Panc1 (cell line): Measurements from ENCODE around the gene SLCO3A1. TPM values are rescaled to one million over a fixed set of nuclear protein-coding genes. Genes with fewer than 3 reads are reported as not detected.

Experiments used
- ATAC-seq: fragments of 200-7000 bp; cut with Tn5 transposase; 2 replicates; pipeline ENCODE4 v1.9.1; 2020; ENCODE audit warnings: mild to moderate bottlenecking, moderate library complexity
- BruUV-seq: library from RNA; stranded (reverse); fragments of 400-500 nt; replicated peaks from 2 replicates; lab custom pipeline; 2021; lab: Mats Ljungman, UMichigan
- CTCF ChIA-PET: fragments of 300-600 bp; sonication (Branson Sonifier 250); formaldehyde crosslinking; loops from one replicate; lab custom pipeline; 2022; ENCODE audit warnings: antibody characterized with exemption; lab: Charles Lee
- POLR2A ChIA-PET: fragments of 300-600 bp; sonication (Branson Sonifier 250); formaldehyde crosslinking; loops from one replicate; lab custom pipeline; 2022; ENCODE audit warnings: antibody characterized with exemption; lab: Charles Lee
- DNase-seq: peaks from one replicate; pipeline ENCODE4 v3.0.0-alpha.2; 2010; ENCODE audit warnings: low read depth, low spot score
- H3K27ac ChIP-seq: 2 replicates; pipeline ENCODE4 v1.5.1; 2011; ENCODE audit warnings: mild to moderate bottlenecking, low read length, inconsistent platforms
- H3K27me3 ChIP-seq: fragments of 200-500 bp; sonication (Bioruptor generic); 2 replicates; pipeline ENCODE4 v1.6.0; 2014; ENCODE audit warnings: low read length, inconsistent platforms; ENCODE audit not compliant: control insufficient read depth, insufficient read depth
- H3K36me3 ChIP-seq: fragments of 200-500 bp; sonication (Bioruptor generic); 2 replicates; pipeline ENCODE4 v1.5.1; 2014; ENCODE audit warnings: inconsistent platforms, mild to moderate bottlenecking, low read length, moderate library complexity; ENCODE audit not compliant: control insufficient read depth, insufficient read depth
- H3K4me1 ChIP-seq: 2 replicates; pipeline ENCODE4 v1.5.1; 2011; ENCODE audit warnings: inconsistent platforms, mild to moderate bottlenecking, low read length, moderate library complexity; ENCODE audit not compliant: control insufficient read depth, insufficient read depth
- H3K4me3 ChIP-seq, 2 experiments: 2 replicates each; pipeline ENCODE4 v1.5.1; 2011 to 2012; ENCODE audit warnings: low read depth in 2 of 2, low read length in 2 of 2, mild to moderate bottlenecking in 2 of 2, inconsistent platforms in 1 of 2, moderate library complexity in 1 of 2
- H3K9me3 ChIP-seq: fragments of 200-500 bp; sonication (Bioruptor generic); 2 replicates; pipeline ENCODE4 v1.5.1; 2014; ENCODE audit warnings: low read depth, mild to moderate bottlenecking, inconsistent platforms, low read length, moderate library complexity; ENCODE audit not compliant: control insufficient read depth, insufficient read depth
- CTCF ChIP-seq: fragments of 450-650 bp; IDR thresholded peaks from 2 replicates; pipeline ENCODE4 v1.5.1; 2017; ENCODE audit warnings: mild to moderate bottlenecking
- POLR2AphosphoS5 ChIP-seq: IDR thresholded peaks from 2 replicates; pipeline ENCODE4 v1.6.1; 2012; ENCODE audit warnings: mild to moderate bottlenecking, low read depth, low read length, moderate library complexity
- SIN3A ChIP-seq: IDR thresholded peaks from 2 replicates; pipeline ENCODE4 v1.6.1; 2012; ENCODE audit warnings: low read depth, mild to moderate bottlenecking, low read length, moderate library complexity, borderline replicate concordance; ENCODE audit not compliant: insufficient read depth
- TCF7L2 ChIP-seq: IDR thresholded peaks from 2 replicates; pipeline ENCODE4 v1.6.1; 2011; ENCODE audit warnings: mild to moderate bottlenecking, low read depth, low read length, inconsistent platforms
- in situ Hi-C: cut with HindIII; loops from 2 replicates; pipeline ENCODE4 v1.10.0; 2016; ENCODE audit warnings: low sequenced_read_pairs, low pct_unique_long_range_greater_than_20kb
- intact Hi-C: fragments of 100-400 bp; cut with micrococcal nuclease; formaldehyde crosslinking; loops from one replicate; pipeline ENCODE4 v1.10.0; 2022; ENCODE audit not compliant: unreplicated experiment
- total RNA-seq: library from RNA; stranded (reverse); gene quantifications from one replicate; pipeline ENCODE4 v1.2.1, GENCODE V29; 2021; ENCODE audit not compliant: unreplicated experiment
- TF ChIP-seq, protein P1 (sequence below), 2 experiments: IDR thresholded peaks; 2 replicates each; pipeline ENCODE4 v1.6.1; 2011 to 2012; ENCODE audit warnings: low read depth in 2 of 2, control low read depth in 1 of 2, low read length in 1 of 2, mild to moderate bottlenecking in 1 of 2, moderate library complexity in 1 of 2; ENCODE audit not compliant: insufficient read depth in 1 of 2

Gene SLCO3A1
- total RNA-seq, 1 experiment from 2014 or later = 20.6 TPM

- CTCF ChIA-PET = interaction anchor here (0.6 kb wide), 1 partner anchor 184 kb away, joined by 3 read pairs; no protein-coding TSS in a partner anchor
- intact Hi-C loops = no loop called here
- DNase-seq (no peak), ATAC-seq (no peak)
- no peaks in the 10 kb centered on the region for H3K9me3 ChIP-seq
- POLR2A ChIA-PET = interaction anchor here (0.6 kb wide), 1 partner anchor 632 kb away, joined by 4 read pairs; no protein-coding TSS in a partner anchor
- H3K27ac ChIP-seq = no peak overlapping the region
- no peaks in the 10 kb centered on the region for H3K4me1 ChIP-seq
- TF ChIP-seq POLR2AphosphoS5 (no peak), SIN3A (no peak), CTCF (no peak), TCF7L2 (no peak)
- TF ChIP-seq, protein P1, sequence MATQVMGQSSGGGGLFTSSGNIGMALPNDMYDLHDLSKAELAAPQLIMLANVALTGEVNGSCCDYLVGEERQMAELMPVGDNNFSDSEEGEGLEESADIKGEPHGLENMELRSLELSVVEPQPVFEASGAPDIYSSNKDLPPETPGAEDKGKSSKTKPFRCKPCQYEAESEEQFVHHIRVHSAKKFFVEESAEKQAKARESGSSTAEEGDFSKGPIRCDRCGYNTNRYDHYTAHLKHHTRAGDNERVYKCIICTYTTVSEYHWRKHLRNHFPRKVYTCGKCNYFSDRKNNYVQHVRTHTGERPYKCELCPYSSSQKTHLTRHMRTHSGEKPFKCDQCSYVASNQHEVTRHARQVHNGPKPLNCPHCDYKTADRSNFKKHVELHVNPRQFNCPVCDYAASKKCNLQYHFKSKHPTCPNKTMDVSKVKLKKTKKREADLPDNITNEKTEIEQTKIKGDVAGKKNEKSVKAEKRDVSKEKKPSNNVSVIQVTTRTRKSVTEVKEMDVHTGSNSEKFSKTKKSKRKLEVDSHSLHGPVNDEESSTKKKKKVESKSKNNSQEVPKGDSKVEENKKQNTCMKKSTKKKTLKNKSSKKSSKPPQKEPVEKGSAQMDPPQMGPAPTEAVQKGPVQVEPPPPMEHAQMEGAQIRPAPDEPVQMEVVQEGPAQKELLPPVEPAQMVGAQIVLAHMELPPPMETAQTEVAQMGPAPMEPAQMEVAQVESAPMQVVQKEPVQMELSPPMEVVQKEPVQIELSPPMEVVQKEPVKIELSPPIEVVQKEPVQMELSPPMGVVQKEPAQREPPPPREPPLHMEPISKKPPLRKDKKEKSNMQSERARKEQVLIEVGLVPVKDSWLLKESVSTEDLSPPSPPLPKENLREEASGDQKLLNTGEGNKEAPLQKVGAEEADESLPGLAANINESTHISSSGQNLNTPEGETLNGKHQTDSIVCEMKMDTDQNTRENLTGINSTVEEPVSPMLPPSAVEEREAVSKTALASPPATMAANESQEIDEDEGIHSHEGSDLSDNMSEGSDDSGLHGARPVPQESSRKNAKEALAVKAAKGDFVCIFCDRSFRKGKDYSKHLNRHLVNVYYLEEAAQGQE (IDR thresholded peaks at IDR 0.05; ENCODE audit: insufficient read depth in 1 of 2, low read depth in 2 of 2, low read length in 1 of 2) = no peak
- in situ Hi-C loops = no loop called here
- H3K27me3 ChIP-seq = no peaks in the 10 kb centered on the region
- no peak overlapping the region for H3K4me3 ChIP-seq
- BruUV-seq = no TSS peak
- H3K36me3 ChIP-seq = no peaks in the 10 kb centered on the region
Measured at GRCh38 chr15:92051716-92052115, 198.2 kb downstream of the SLCO3A1 start.

- intact Hi-C loops (no loop called here), in situ Hi-C loops (no loop called here)
- Histone ChIP-seq H3K9me3 (no peaks in the 10 kb centered on the region), H3K36me3 (no peaks in the 10 kb centered on the region), H3K4me1 (no peaks in the 10 kb centered on the region), H3K27ac (no peak overlapping the region), H3K4me3 (no peak overlapping the region), H3K27me3 (no peaks in the 10 kb centered on the region)
- TF ChIP-seq CTCF = peak; percentile 64
- TF ChIP-seq, protein P1 (IDR thresholded peaks at IDR 0.05; ENCODE audit: insufficient read depth in 1 of 2, low read depth in 2 of 2, low read length in 1 of 2) = no peak
- ATAC-seq = peak; percentile 58; the same call in 1 of the 2 replicates
- no TSS peak for BruUV-seq
- POLR2A ChIA-PET = no interaction called here
- no peak for DNase-seq
- CTCF ChIA-PET = interaction anchor here (0.7 kb wide), 3 partner anchors 17 to 74 kb away, joined by 3 to 11 read pairs (median 5); no protein-coding TSS in a partner anchor
Measured at GRCh38 chr15:92053753-92054316, 200.3 kb downstream of the SLCO3A1 start.
